ENCODE data around the gene GRM7. TPM values are rescaled to one million over a fixed set of nuclear protein-coding genes. Genes with fewer than 3 reads are reported as not detected.
A peak's percentile ranks its signal among the peaks of the same experiment; 100 is the strongest.

GRM7 gene
- total RNA-seq, 1 experiment from 2014 or later = 0.27 TPM

GRCh38 chr3:7637694-7638093 lies 776.8 kb downstream of the GRM7 start:
- DNase-seq (ENCODE audit: low read depth) = no peak

- no peak for DNase-seq (ENCODE audit: low read depth)
Measured at GRCh38 chr3:7638103-7638502, 777.2 kb downstream of the GRM7 start.

GRCh38 chr3:7640787-7641186 lies 779.9 kb downstream of the GRM7 start:
- no peak for DNase-seq (ENCODE audit: low read depth)

- DNase-seq (ENCODE audit: low read depth) = no peak
Measured at GRCh38 chr3:7646851-7647250, 785.9 kb downstream of the GRM7 start.

GRCh38 chr3:7650466-7650865 lies 789.6 kb downstream of the GRM7 start:
- no peak for DNase-seq (ENCODE audit: low read depth)

- no peak for DNase-seq (ENCODE audit: low read depth)
Measured at GRCh38 chr3:7651274-7651673, 790.4 kb downstream of the GRM7 start.

- DNase-seq (ENCODE audit: low read depth) = no peak
Measured at GRCh38 chr3:7657214-7658112, 796.5 kb downstream of the GRM7 start.

- DNase-seq (ENCODE audit: low read depth) = no peak
Measured at GRCh38 chr3:7658294-7658693, 797.4 kb downstream of the GRM7 start.

GRCh38 chr3:7659079-7659478 lies 798.2 kb downstream of the GRM7 start:
- no peak for DNase-seq (ENCODE audit: low read depth)

GRCh38 chr3:7663771-7664170 lies 802.9 kb downstream of the GRM7 start:
- DNase-seq (ENCODE audit: low read depth) = no peak

- DNase-seq (ENCODE audit: low read depth) = no peak
Measured at GRCh38 chr3:7667774-7668173, 806.9 kb downstream of the GRM7 start.

GRCh38 chr3:7669641-7670040 lies 808.7 kb downstream of the GRM7 start:
- DNase-seq (ENCODE audit: low read depth) = no peak

GRCh38 chr3:7678521-7678920 lies 817.6 kb downstream of the GRM7 start:
- DNase-seq (ENCODE audit: low read depth) = no peak

- peak; percentile 68 for DNase-seq (ENCODE audit: low read depth)
Measured at GRCh38 chr3:7682822-7683229, 821.9 kb downstream of the GRM7 start.

GRCh38 chr3:7683426-7683825 lies 822.5 kb downstream of the GRM7 start:
- DNase-seq (ENCODE audit: low read depth) = no peak

- no peak for DNase-seq (ENCODE audit: low read depth)
Measured at GRCh38 chr3:7684182-7684715, 823.3 kb downstream of the GRM7 start.

- no peak for DNase-seq (ENCODE audit: low read depth)
Measured at GRCh38 chr3:7687428-7688147, 826.7 kb downstream of the GRM7 start.

- DNase-seq (ENCODE audit: low read depth) = no peak
Measured at GRCh38 chr3:7692866-7693265, 832.0 kb downstream of the GRM7 start.

- no peak for DNase-seq (ENCODE audit: low read depth)
Measured at GRCh38 chr3:7693976-7694375, 833.1 kb downstream of the GRM7 start.

GRCh38 chr3:7695049-7695448 lies 834.1 kb downstream of the GRM7 start:
- DNase-seq (ENCODE audit: low read depth) = no peak

GRCh38 chr3:7696320-7696719 lies 835.4 kb downstream of the GRM7 start:
- DNase-seq (ENCODE audit: low read depth) = no peak

- DNase-seq (ENCODE audit: low read depth) = no peak
Measured at GRCh38 chr3:7697548-7697947, 836.6 kb downstream of the GRM7 start.

Measured in HT1080 (cell line).